Measurements from ENCODE around the gene GNPTG.

The GNPTG gene

GRCh38 chr16:1374418-1375297, 22.9 kb downstream of the GNPTG start:
- DNase-seq: no peak

GRCh38 chr16:1375298-1375640, 23.5 kb downstream of the GNPTG start:
- no peak for DNase-seq

GRCh38 chr16:1375741-1376410, 24.1 kb downstream of the GNPTG start:
- DNase-seq: no peak

GRCh38 chr16:1377406-1378010, 25.8 kb downstream of the GNPTG start:
- no peak for DNase-seq

GRCh38 chr16:1378087-1378803, 26.5 kb downstream of the GNPTG start:
- DNase-seq: no peak

GRCh38 chr16:1378804-1379303, 27.1 kb downstream of the GNPTG start:
- DNase-seq: peak; percentile 95 to 97 (median 96)

- DNase-seq: peak; percentile 68 to 90 (median 81)
Measured at GRCh38 chr16:1379304-1380076, 27.8 kb downstream of the GNPTG start.

- DNase-seq: no peak
Measured at GRCh38 chr16:1380195-1380594, 28.5 kb downstream of the GNPTG start.

GRCh38 chr16:1381612-1382406, 30.1 kb downstream of the GNPTG start:
- DNase-seq: no peak

GRCh38 chr16:1383556-1383955, 31.8 kb downstream of the GNPTG start:
- no peak for DNase-seq

GRCh38 chr16:1385232-1385631, 33.5 kb downstream of the GNPTG start:
- no peak for DNase-seq

GRCh38 chr16:1387331-1387730, 35.6 kb downstream of the GNPTG start:
- DNase-seq: no peak

GRCh38 chr16:1389762-1390161, 38.0 kb downstream of the GNPTG start:
- DNase-seq: no peak

GRCh38 chr16:1390239-1390779, 38.6 kb downstream of the GNPTG start:
- DNase-seq: no peak

- no peak for DNase-seq
Measured at GRCh38 chr16:1392826-1393225, 41.1 kb downstream of the GNPTG start.

GRCh38 chr16:1393613-1394176, 42.0 kb downstream of the GNPTG start:
- no peak for DNase-seq

GRCh38 chr16:1394367-1394951, 42.7 kb downstream of the GNPTG start:
- no peak for DNase-seq

GRCh38 chr16:1395444-1396031, 43.8 kb downstream of the GNPTG start:
- DNase-seq: no peak

GRCh38 chr16:1397779-1398178, 46.0 kb downstream of the GNPTG start:
- DNase-seq: no peak

- no peak for DNase-seq
Measured at GRCh38 chr16:1398351-1398750, 46.6 kb downstream of the GNPTG start.

All from suppressor macrophage treated with lipopolysaccharide for 1 hour (primary cell).